Erythroblast (primary cell): ENCODE results near the gene ARHGAP5.

Source experiments
- DNase-seq, 2 experiments: peaks; one replicate each; lab custom pipeline; 2025; lab: John Stamatoyannopoulos, UW
- GATA1 ChIP-seq: IDR thresholded peaks from 2 replicates; pipeline ENCODE4 v1.6.1; 2011; ENCODE audit warnings: low read depth, mild to moderate bottlenecking, control low read depth, low read length, moderate library complexity
- POLR2A ChIP-seq: IDR thresholded peaks from 2 replicates; pipeline ENCODE4 v1.6.1; 2011; ENCODE audit warnings: mild to moderate bottlenecking, low read length

Gene ARHGAP5

GRCh38 chr14:32193532-32193931 is 116.4 kb downstream of the ARHGAP5 start:
- DNase-seq = no peak
- no peak for TF ChIP-seq POLR2A
- TF ChIP-seq GATA1 = no peak

- DNase-seq = no peak
- no peak for TF ChIP-seq POLR2A
- TF ChIP-seq GATA1 = no peak
Measured at GRCh38 chr14:32195636-32196035, 118.5 kb downstream of the ARHGAP5 start.

GRCh38 chr14:32197919-32198318 is 120.8 kb downstream of the ARHGAP5 start:
- no peak for DNase-seq
- no peak for TF ChIP-seq GATA1
- TF ChIP-seq POLR2A = no peak

DNA sequence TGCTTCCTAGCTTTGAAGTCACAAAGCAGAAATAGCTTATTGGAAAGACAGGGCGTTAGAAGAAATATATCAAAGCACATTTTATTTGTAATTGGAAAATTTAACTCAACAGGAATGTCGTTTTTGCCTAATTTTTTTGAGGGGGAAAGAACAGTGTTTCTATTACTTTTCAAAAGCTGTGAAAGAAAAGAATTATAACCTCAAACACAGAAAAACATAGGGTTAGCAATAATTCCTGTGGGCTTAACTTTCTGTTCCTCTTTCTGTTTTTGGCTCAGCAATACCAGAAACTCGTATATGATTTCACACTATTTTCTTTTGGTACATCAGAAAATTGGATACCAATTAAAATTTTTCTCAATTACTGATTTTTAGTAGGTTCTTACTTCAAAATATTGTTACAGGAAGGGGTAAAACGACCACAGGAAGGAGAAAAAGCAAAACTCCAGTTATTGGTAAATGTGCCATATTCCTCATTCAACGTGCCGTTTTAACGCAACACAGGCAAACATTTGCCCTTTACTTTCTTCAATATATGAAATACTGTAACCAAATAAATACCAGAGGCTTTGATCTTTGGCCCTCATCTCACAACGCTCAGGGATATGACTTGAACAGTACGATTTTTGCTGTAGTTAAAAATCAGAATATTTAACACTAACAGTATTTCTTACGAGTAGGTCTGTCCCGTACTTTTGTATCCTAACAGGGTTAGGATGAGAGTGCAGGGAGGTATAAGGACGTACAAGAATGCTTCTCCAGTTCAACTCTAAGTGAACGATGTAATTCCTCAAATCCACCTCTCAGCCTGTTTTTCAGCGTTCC is 123.5 kb downstream of the ARHGAP5 start:
- no peak for DNase-seq
- TF ChIP-seq POLR2A = no peak
- no peak for TF ChIP-seq GATA1

DNA sequence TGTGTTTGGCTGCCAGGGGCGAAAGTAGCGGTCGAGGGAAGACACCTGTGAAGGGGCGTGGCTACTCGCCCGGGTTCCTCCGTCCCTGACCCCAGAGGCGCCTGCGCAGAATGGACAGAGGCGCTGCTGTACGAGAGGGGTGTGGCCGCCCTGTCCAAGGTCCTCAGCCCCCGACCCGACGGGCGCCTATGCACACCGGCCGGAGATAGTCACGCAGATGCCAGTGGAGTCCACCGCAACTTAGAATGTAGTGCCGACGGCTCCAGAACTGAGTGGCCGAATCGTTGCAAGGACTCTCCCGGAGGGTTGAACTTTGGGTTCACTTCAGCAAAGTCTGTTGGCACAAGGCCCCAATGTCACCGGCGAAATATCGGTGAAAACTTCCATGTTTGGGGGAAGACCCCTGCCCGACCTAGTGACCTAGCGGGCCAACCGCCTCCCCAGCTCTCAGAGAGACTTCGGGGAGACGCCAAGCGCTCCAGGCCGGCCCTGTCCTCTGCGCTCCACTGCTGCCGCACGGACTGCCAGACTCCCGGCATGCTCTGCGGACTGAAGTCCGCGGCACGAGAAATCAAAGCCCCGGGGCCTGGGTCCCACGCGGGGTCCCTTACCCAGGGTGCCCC is 124.2 kb downstream of the ARHGAP5 start:
- peak; percentile 72 to 82 for DNase-seq
- TF ChIP-seq GATA1 (no peak), POLR2A (no peak)

DNA sequence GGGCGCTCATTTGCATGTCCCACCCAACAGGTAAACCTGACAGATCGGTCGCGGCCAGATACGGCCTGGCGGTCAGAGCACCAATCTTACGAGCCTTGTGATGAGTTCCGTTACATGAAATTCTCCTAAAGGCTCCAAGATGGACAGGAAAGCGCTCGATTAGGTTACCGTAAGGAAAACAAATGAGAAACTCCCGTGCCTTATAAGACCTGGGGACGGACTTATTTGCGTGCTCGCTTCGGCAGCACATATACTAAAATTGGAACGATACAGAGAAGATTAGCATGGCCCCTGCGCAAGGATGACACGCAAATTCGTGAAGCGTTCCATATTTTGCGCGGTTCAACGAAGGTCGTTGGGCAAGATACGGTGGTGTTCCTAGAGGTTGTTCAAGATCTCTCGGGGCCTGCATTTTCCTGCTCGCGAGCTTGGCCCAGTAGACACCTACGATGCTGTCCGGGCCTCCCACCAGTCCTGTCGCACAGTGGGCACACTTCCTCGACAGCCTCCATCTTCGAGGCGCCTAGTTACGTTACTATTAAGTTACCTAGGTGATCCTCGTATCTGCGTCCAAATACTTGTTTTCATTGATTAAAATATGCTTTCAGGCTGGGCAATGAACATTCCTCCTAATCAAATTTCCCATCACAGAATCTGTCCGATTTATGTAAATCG is 124.8 kb downstream of the ARHGAP5 start, which contains the start of gene RNU6-7:
TSS of gene RNU6-7 (plus strand) at position 230 of the 675 bp plus-strand sequence.
- DNase-seq = peak; percentile 49 to 67
- no peak for TF ChIP-seq GATA1
- TF ChIP-seq POLR2A = no peak

DNA sequence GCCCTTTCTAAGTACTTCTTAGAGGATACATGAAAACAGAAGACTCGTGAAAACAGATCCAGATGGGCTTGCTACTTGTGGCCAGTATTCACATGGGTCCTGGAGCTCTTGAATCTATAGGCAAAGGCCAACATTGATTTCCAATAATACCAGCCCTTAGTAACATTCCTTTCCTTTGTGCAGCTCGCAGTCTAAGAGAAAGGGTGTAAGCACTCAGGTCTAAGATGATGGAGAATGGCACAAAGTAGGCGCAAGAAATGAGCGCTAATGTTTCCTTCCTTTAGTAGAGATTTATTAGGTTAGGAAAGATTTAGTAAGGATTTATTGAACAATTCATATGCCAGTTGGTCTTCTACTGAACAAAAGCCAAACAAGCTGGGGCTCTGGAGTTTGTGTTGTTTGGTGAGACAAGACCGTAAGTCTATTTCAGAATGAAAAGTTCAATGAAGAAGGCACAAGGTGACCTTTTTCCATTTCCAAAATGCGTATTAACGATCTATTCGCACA is 125.4 kb downstream of the ARHGAP5 start:
- peak in 1 of 2 experiments; percentile 37 for DNase-seq

DNA sequence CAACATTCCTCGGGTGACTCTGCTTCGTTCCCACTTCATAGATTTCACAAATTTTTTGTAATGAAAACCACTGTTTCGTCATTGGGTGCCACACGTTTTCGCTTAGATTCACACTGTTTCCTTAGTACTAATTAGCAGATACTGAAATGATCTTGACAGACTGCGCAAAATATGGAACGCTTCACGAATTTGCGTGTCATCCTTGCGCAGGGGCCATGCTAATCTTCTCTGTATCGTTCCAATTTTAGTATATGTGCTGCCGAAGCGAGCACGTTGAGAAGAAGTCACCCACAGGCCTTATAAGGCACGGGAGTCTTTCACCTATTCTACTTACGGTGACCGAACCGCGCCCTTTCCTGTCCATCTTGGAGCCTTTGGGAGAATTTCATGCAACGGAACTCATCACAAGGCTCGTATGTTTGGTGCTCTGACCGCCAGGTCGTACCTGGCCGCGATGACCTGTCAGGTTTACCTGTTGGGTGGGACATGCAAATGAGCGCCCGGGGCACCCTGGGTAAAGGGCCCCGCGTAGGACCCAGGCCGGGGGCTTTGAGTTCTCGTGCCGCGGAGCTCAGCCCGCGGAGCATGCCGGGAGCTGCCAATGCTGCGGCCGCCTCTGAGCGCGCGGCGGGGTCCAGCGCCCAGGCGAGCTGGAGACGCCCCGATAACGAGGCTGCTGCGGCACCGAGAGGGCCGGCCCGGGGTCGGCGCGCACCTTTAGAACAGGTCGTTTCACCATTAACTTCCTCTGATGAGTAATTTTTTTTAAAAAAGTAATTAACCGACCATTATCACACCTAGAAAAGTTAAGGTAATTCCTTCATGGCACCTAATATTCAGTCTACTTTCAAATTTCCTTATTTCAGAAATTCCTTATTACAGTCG is 126.1 kb downstream of the ARHGAP5 start, which contains the start of gene RNU6-8:
TSS of gene RNU6-8 (minus strand) at position 272 of the 885 bp plus-strand sequence.
- peak; percentile 90 to 93 for DNase-seq
- TF ChIP-seq POLR2A (no peak), GATA1 (no peak)

More for the DNA sequence above, 125.4 kb downstream of the ARHGAP5 start:
- TF ChIP-seq POLR2A (no peak), GATA1 (no peak)

DNA sequence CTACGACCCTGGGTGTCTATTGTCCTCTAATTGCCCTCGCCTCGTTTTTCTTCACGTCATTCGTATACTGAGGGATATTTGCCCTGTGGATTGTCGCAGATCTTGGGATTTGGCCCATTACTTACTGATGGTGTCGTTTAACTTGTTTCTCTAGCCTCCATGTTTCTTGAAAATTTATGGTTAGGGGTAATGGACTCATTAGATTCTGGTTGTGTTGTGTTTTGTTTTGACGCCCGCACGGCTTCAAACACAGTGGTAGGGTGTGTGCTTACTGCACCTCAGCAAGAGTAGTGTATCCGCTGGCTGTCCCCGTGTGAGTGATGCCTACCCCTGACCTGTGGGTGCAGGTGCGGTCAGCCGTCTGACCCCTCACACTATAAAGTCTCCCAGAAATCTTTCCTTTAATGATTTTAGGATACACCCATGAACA is 126.8 kb downstream of the ARHGAP5 start:
- peak in 1 of 2 experiments; percentile 38 for DNase-seq

GRCh38 chr14:32205554-32205953 is 128.4 kb downstream of the ARHGAP5 start:
- TF ChIP-seq GATA1 (no peak), POLR2A (no peak)
- DNase-seq = no peak

More for the DNA sequence above, 126.8 kb downstream of the ARHGAP5 start:
- TF ChIP-seq POLR2A = no peak
- no peak for TF ChIP-seq GATA1

DNA sequence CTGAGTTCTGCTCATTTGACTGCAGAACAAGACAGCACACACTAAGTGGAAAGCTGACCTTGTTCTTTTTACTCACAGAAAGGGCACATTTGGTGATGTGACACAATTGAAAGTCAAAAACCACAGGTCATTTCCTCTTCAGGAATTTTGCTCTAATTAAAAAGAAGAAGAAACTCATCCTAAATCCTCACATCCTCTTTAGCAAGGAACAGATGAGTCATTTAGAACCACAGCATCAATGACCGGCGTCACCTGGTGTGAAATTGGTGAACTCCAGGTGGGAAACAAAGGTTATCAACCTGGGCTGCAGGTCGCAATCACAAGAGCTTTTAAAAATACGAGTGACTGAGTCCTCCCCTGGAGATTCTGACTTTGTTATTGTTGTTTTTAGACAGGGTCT is 128.9 kb downstream of the ARHGAP5 start:
- TF ChIP-seq POLR2A (no peak), GATA1 (no peak)
- DNase-seq = no peak

- TF ChIP-seq POLR2A = no peak
- no peak for DNase-seq
Measured at GRCh38 chr14:32206552-32206951, 129.4 kb downstream of the ARHGAP5 start.
